GM19463 (cell line): ENCODE results near the gene MRPL24.
A peak's percentile ranks its signal among the peaks of the same experiment; 100 is the strongest.
"Not testable (repeated sequence)": the region's sequence is repeated elsewhere in the genome, so short reads cannot be mapped to it uniquely, and the experiment has no call there.

Source experiments
- ATAC-seq: cut with Tn5 transposase; IDR thresholded peaks from one replicate; pipeline ENCODE4 v1.9.1; 2021; ENCODE audit warnings: mild to moderate bottlenecking, moderate library complexity; ENCODE audit not compliant: unreplicated experiment

Gene MRPL24

GRCh38 chr1:156740741-156741480, at the start of gene MRPL24:
Gene MRPL24 (minus strand): TSS chr1:156741088. CDS start chr1:156738704, 2,384 bp downstream.
- peak; percentile 89 for ATAC-seq

GRCh38 chr1:156789621-156790318, 48.9 kb upstream of the MRPL24 start:
- ATAC-seq = no peak

- ATAC-seq = no peak
Observed at GRCh38 chr1:156788136-156788535, 47.2 kb upstream of the MRPL24 start.

- no peak for ATAC-seq
Observed at GRCh38 chr1:156786640-156787039, 45.8 kb upstream of the MRPL24 start.

GRCh38 chr1:156785458-156785857, 44.6 kb upstream of the MRPL24 start:
- no peak for ATAC-seq

GRCh38 chr1:156781585-156782186, 40.8 kb upstream of the MRPL24 start:
- ATAC-seq = no peak

- ATAC-seq = no peak
Observed at GRCh38 chr1:156777573-156777972, 36.7 kb upstream of the MRPL24 start.

GRCh38 chr1:156776942-156777341, 36.1 kb upstream of the MRPL24 start:
- no peak for ATAC-seq

- ATAC-seq = no peak
Observed at GRCh38 chr1:156775799-156776198, 34.9 kb upstream of the MRPL24 start.

- ATAC-seq = no peak
Observed at GRCh38 chr1:156773607-156774006, 32.7 kb upstream of the MRPL24 start.

GRCh38 chr1:156772728-156773497, 32.0 kb upstream of the MRPL24 start:
- ATAC-seq = no peak

- no peak for ATAC-seq
Observed at GRCh38 chr1:156772222-156772621, 31.3 kb upstream of the MRPL24 start.

GRCh38 chr1:156768610-156769295, 27.9 kb upstream of the MRPL24 start:
- no peak for ATAC-seq

- ATAC-seq = no peak
Observed at GRCh38 chr1:156767879-156768604, 27.2 kb upstream of the MRPL24 start.

- peak; percentile 92 for ATAC-seq
Observed at GRCh38 chr1:156767101-156767878, 26.4 kb upstream of the MRPL24 start, which contains the start of gene PRCC. Gene PRCC (plus strand): TSS chr1:156767535. CDS start chr1:156767772, 237 bp downstream.

- ATAC-seq = peak; percentile 5
Observed at GRCh38 chr1:156766298-156767100, 25.6 kb upstream of the MRPL24 start.

- ATAC-seq = no peak
Observed at GRCh38 chr1:156765666-156766065, 24.8 kb upstream of the MRPL24 start.

GRCh38 chr1:156765136-156765535, 24.2 kb upstream of the MRPL24 start:
- not testable (repeated sequence) for ATAC-seq
